Right lobe of liver (tissue), 4 donors: ENCODE measurements around the gene EIF2B1.

Source experiments
- POLR2A ChIP-seq: fragments of 450-650 bp; IDR thresholded peaks from one replicate; pipeline ENCODE4 v1.6.1; 2017; ENCODE audit warnings: antibody characterized with exemption, mild to moderate bottlenecking
- TF ChIP-seq, protein P1 (sequence below), 4 donors: fragments of 200-600 bp in 3 of 4; fragments of 450-650 bp in 1 of 4; IDR thresholded peaks; one replicate each; pipeline versions ENCODE4 v1.5.1 to v1.8.0; 2016 to 2022; ENCODE audit warnings: antibody characterized with exemption in 4 of 4, mild to moderate bottlenecking in 2 of 4
- donor health status: DM: no; HTN: no; CAD: no.
- donor health status: DM: no; HTN: no; CAD: no.
- donor health status: DM: no; HTN: yes; CAD: no.

DNA sequence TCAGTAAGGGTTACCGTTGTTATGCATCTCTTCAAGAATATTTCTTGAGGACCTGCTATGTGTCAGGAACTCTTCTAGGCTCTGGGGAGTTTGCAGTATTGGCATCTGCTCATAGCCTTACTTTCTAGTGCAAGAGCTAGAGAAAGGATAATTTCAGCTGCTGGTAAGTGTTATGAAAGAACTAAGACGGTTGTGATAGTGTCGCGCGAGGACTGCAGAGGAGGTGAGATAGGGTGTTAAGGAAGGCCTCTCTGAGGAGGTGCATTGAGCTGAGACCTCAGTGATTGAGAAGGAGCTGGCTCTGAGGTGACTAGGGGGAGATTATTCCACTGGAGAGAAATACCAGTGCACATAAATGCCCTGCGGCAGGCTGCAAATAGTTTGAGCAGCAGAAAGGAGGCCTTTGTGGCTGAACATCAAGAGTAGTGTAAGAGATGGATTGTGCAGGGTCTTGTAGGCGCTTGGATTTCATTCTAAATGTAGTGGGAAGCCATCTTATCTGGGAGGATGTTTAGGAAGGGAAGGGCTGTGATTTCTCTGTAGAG, 30.8 kb downstream of the EIF2B1 start:
- TF ChIP-seq, protein P1, sequence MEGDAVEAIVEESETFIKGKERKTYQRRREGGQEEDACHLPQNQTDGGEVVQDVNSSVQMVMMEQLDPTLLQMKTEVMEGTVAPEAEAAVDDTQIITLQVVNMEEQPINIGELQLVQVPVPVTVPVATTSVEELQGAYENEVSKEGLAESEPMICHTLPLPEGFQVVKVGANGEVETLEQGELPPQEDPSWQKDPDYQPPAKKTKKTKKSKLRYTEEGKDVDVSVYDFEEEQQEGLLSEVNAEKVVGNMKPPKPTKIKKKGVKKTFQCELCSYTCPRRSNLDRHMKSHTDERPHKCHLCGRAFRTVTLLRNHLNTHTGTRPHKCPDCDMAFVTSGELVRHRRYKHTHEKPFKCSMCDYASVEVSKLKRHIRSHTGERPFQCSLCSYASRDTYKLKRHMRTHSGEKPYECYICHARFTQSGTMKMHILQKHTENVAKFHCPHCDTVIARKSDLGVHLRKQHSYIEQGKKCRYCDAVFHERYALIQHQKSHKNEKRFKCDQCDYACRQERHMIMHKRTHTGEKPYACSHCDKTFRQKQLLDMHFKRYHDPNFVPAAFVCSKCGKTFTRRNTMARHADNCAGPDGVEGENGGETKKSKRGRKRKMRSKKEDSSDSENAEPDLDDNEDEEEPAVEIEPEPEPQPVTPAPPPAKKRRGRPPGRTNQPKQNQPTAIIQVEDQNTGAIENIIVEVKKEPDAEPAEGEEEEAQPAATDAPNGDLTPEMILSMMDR (IDR thresholded peaks at IDR 0.05) = no peak
- TF ChIP-seq POLR2A = no peak
